SK-N-SH (cell line): ENCODE data around the gene E2F1.

ENCODE experiments used
- EP300 ChIP-seq, 2 experiments: IDR thresholded peaks; 2 replicates each; pipeline versions ENCODE4 v1.4.0 to v1.6.1; 2012; ENCODE audit warnings: borderline replicate concordance in 1 of 2, low read depth in 1 of 2, low read length in 1 of 2
- TF ChIP-seq, protein P1 (sequence below): fragments of 200-600 bp; sonication (generic); IDR thresholded peaks from 2 replicates; pipeline ENCODE4 v1.6.1; 2017; ENCODE audit warnings: antibody characterized with exemption, mild to moderate bottlenecking, moderate library complexity
- TF ChIP-seq, protein P2 (sequence below): IDR thresholded peaks from 2 replicates; pipeline ENCODE4 v1.6.1; 2012; ENCODE audit warnings: mild to moderate bottlenecking, low read depth, low read length, moderate library complexity

DNA sequence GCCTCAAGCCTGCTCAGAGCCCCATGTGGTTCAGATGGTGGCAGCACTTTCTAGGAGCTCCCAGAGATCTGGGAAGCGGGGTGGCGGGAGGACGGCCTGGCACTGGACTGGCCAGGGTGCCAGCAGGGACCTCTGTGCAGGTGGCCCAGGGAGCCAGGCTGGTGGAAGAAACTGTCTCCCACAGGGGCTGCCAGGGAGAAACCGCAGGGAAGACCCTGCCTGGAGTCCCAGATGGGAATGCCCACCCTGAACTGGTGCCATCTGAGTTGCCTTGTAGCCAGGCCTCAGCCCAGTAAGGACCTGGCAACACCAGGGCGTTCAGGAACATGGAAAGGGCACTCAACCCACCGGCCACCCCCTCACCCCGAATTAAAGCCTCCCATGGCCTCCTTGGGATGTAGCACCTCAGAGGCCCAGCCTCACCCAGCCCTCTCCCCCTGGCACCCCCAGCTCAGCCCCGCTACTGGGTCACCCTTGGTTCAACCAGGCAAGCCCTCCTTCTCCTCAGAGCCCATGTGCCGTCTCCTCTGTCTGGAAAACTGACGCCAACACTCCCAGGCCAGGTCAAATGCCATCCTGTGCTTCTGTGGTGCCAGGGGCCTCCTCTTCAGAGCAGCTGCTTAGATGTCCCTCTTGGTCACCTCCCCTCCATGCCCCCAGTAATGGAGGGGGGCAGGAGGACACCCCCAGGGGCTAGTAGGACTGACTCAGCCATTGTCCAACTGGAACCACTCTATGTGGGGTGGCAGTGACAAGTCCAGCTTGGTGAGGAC lies 30.0 kb downstream of the E2F1 start:
- TF ChIP-seq, protein P1, sequence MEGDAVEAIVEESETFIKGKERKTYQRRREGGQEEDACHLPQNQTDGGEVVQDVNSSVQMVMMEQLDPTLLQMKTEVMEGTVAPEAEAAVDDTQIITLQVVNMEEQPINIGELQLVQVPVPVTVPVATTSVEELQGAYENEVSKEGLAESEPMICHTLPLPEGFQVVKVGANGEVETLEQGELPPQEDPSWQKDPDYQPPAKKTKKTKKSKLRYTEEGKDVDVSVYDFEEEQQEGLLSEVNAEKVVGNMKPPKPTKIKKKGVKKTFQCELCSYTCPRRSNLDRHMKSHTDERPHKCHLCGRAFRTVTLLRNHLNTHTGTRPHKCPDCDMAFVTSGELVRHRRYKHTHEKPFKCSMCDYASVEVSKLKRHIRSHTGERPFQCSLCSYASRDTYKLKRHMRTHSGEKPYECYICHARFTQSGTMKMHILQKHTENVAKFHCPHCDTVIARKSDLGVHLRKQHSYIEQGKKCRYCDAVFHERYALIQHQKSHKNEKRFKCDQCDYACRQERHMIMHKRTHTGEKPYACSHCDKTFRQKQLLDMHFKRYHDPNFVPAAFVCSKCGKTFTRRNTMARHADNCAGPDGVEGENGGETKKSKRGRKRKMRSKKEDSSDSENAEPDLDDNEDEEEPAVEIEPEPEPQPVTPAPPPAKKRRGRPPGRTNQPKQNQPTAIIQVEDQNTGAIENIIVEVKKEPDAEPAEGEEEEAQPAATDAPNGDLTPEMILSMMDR = no peak
- TF ChIP-seq, protein P2, sequence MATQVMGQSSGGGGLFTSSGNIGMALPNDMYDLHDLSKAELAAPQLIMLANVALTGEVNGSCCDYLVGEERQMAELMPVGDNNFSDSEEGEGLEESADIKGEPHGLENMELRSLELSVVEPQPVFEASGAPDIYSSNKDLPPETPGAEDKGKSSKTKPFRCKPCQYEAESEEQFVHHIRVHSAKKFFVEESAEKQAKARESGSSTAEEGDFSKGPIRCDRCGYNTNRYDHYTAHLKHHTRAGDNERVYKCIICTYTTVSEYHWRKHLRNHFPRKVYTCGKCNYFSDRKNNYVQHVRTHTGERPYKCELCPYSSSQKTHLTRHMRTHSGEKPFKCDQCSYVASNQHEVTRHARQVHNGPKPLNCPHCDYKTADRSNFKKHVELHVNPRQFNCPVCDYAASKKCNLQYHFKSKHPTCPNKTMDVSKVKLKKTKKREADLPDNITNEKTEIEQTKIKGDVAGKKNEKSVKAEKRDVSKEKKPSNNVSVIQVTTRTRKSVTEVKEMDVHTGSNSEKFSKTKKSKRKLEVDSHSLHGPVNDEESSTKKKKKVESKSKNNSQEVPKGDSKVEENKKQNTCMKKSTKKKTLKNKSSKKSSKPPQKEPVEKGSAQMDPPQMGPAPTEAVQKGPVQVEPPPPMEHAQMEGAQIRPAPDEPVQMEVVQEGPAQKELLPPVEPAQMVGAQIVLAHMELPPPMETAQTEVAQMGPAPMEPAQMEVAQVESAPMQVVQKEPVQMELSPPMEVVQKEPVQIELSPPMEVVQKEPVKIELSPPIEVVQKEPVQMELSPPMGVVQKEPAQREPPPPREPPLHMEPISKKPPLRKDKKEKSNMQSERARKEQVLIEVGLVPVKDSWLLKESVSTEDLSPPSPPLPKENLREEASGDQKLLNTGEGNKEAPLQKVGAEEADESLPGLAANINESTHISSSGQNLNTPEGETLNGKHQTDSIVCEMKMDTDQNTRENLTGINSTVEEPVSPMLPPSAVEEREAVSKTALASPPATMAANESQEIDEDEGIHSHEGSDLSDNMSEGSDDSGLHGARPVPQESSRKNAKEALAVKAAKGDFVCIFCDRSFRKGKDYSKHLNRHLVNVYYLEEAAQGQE = no peak
- no peak for TF ChIP-seq EP300 (IDR thresholded peaks at IDR 0.05; ENCODE audit: borderline replicate concordance in 1 of 2, low read depth in 1 of 2, low read length in 1 of 2)
